Stimulated activated naive B cell treated with anti-CD40 and anti-IgM and Interleukin-4, amounts not matched to agents 10 μg/mL and 1 μg/mL and 100 μg/mL, for 72 hours (primary cell): ENCODE results near the gene CASP3.
"Not testable (repeated sequence)": the region's sequence is repeated elsewhere in the genome, so short reads cannot be mapped to it uniquely, and the experiment has no call there.

ENCODE experiments used
- ATAC-seq, 2 donors: fragments of 150-1000 bp; cut with Tn5 transposase; replicated peaks; 2 replicates each; pipeline ENCODE4 v1.10.0; 2021; ENCODE audit warnings: moderate library complexity in 1 of 2
- DNase-seq: peaks from one replicate; pipeline ENCODE4 v3.0.0; 2021
- H3K27ac Mint-ChIP-seq: one replicate; pipeline ENCODE4 v1.8.0; 2022; ENCODE audit warnings: mild to moderate bottlenecking, mixed read lengths
- H3K27me3 Mint-ChIP-seq, 2 donors: one replicate each; pipeline ENCODE4 v1.8.0; 2022; ENCODE audit warnings: mixed read lengths in 2 of 2
- H3K36me3 Mint-ChIP-seq, 2 donors: one replicate each; pipeline ENCODE4 v1.8.0; 2022; ENCODE audit warnings: mixed read lengths in 2 of 2, mild to moderate bottlenecking in 1 of 2
- H3K4me1 Mint-ChIP-seq, 2 donors: one replicate each; pipeline ENCODE4 v1.8.0; 2022; ENCODE audit warnings: mixed read lengths in 2 of 2, mild to moderate bottlenecking in 1 of 2
- H3K4me3 Mint-ChIP-seq, 2 donors: one replicate each; pipeline ENCODE4 v1.8.0; 2022; ENCODE audit warnings: mild to moderate bottlenecking in 2 of 2, mixed read lengths in 2 of 2, moderate library complexity in 1 of 2
- H3K9me3 Mint-ChIP-seq, 2 donors: one replicate each; pipeline ENCODE4 v1.8.0; 2022; ENCODE audit warnings: mixed read lengths in 2 of 2, mild to moderate bottlenecking in 1 of 2

Gene CASP3

DNA sequence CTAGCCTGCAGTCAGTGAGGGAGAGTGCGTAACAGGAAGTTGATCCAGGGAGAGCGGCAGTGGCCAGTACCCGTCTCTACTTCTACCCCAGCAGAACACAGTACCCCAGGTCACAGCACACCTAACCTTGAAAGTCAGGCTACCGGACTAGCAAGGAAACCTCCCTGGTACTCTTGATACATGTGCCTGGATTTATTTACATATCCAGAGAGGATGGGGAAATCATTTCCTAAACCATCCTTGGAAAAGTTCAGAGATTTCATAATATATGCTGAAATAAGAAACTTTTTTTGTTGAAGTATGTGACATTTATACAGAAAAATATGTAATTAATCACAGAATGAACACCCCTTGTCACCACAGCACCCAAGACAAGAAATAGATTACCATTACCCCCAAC lies 24.8 kb upstream of the CASP3 start:
- H3K36me3 Mint-ChIP-seq: peaks cover 18 to 20% of the 10 kb centered on the region in 2 donors
- no peaks in the 10 kb centered on the region for H3K9me3 Mint-ChIP-seq
- DNase-seq (no peak), ATAC-seq (no peak)
- no peaks in the 10 kb centered on the region for H3K4me1 Mint-ChIP-seq
- no peak overlapping the region for H3K4me3 Mint-ChIP-seq
- no peak overlapping the region for H3K27ac Mint-ChIP-seq
- H3K27me3 Mint-ChIP-seq: no peaks in the 10 kb centered on the region

GRCh38 chr4:184672741-184673140 lies 23.5 kb upstream of the CASP3 start:
- Mint-ChIP-seq H3K9me3 (peaks cover 0 to 3% of the 10 kb centered on the region in 2 donors), H3K27me3 (no peaks in the 10 kb centered on the region), H3K36me3 (peaks cover 29 to 30% of the 10 kb centered on the region in 2 donors), H3K4me1 (peaks cover 9 to 11% of the 10 kb centered on the region in 2 donors), H3K27ac (no peak overlapping the region), H3K4me3 (no peak overlapping the region)
- ATAC-seq (no peak), DNase-seq (no peak)

- H3K9me3 Mint-ChIP-seq: peaks cover 0 to 3% of the 10 kb centered on the region in 2 donors
- H3K4me1 Mint-ChIP-seq: peaks cover 9 to 11% of the 10 kb centered on the region in 2 donors
- ATAC-seq: no peak
- H3K4me3 Mint-ChIP-seq: no peak overlapping the region
- H3K27ac Mint-ChIP-seq: no peak overlapping the region
- no peaks in the 10 kb centered on the region for H3K27me3 Mint-ChIP-seq
- DNase-seq: no peak
- H3K36me3 Mint-ChIP-seq: peaks cover 32 to 37% of the 10 kb centered on the region in 2 donors
Measured at GRCh38 chr4:184671101-184671500, 21.9 kb upstream of the CASP3 start.

DNA sequence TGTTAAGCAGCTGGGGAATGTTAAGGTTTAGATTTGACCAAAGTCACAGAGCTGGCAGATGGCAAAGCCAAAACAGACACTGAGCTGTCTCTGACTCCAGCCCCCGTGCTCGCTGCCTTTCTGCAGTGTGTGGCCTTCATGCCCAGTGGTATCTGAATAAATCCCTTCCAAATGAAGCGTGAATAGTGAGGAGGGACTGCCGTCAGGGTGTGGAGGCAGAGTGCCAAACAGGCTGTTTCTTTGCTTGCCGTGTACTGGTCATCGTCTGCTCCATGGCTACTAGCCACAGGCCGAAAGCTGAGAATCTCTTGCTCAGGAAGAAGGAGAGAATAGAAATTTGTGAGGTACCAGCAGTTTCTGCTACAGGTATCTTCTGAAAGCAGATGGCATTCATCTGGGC lies 20.0 kb upstream of the CASP3 start:
- H3K9me3 Mint-ChIP-seq: peaks cover 0 to 3% of the 10 kb centered on the region in 2 donors

DNA sequence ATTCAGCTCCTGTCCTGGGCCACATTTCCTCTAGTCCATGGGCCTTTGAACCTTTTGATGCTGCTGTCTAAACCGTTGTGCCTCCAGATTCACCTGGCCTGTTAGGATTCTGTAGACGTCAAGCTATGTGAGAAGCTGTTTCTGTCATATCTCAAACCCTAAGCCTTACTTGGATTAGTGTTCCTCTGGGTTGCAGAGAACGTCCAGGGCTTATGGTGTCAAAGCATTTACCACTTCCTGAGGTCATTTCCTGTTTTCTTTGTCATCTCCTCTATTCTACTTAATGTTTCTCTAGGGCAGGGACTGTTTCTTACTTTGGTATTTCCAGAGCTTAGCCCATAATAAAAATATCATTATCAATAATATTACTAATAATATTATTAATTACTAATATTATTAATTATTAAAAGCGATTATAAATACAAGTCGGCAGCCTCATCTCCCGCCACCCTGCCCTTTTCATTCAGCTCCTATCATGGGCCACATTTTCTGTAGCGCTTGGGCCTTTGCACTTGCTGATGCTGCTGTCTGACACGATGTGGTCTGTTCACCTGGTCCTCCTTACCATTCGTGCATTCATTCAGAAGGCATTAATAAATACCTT lies 19.4 kb upstream of the CASP3 start:
- H3K27ac Mint-ChIP-seq: no peak overlapping the region
- peaks cover 29 to 33% of the 10 kb centered on the region in 2 donors for H3K36me3 Mint-ChIP-seq
- DNase-seq (no peak), ATAC-seq (peak; percentile 73 to 76)
- peaks cover 0 to 3% of the 10 kb centered on the region in 2 donors for H3K9me3 Mint-ChIP-seq
- no peak overlapping the region for H3K4me3 Mint-ChIP-seq
- peaks cover 9 to 11% of the 10 kb centered on the region in 2 donors for H3K4me1 Mint-ChIP-seq
- no peaks in the 10 kb centered on the region for H3K27me3 Mint-ChIP-seq

More for the DNA sequence above, 20.0 kb upstream of the CASP3 start:
- no peak for ATAC-seq
- no peaks in the 10 kb centered on the region for H3K27me3 Mint-ChIP-seq
- peaks cover 33 to 39% of the 10 kb centered on the region in 2 donors for H3K36me3 Mint-ChIP-seq
- DNase-seq: no peak
- no peak overlapping the region for H3K27ac Mint-ChIP-seq
- H3K4me3 Mint-ChIP-seq: no peak overlapping the region
- peaks cover 9 to 11% of the 10 kb centered on the region in 2 donors for H3K4me1 Mint-ChIP-seq

- H3K36me3 Mint-ChIP-seq: peaks cover 24 to 33% of the 10 kb centered on the region in 2 donors
- ATAC-seq (no peak), DNase-seq (no peak)
- H3K4me1 Mint-ChIP-seq: peaks cover 9 to 11% of the 10 kb centered on the region in 2 donors
- H3K27ac Mint-ChIP-seq: no peak overlapping the region
- peaks cover 0 to 3% of the 10 kb centered on the region in 2 donors for H3K9me3 Mint-ChIP-seq
- H3K27me3 Mint-ChIP-seq: no peaks in the 10 kb centered on the region
- H3K4me3 Mint-ChIP-seq: no peak overlapping the region
Measured at GRCh38 chr4:184668096-184668495, 18.8 kb upstream of the CASP3 start.

- Mint-ChIP-seq H3K36me3 (peaks cover 20 to 26% of the 10 kb centered on the region in 2 donors), H3K4me3 (no peak overlapping the region), H3K27ac (no peak overlapping the region), H3K4me1 (peaks cover 9 to 11% of the 10 kb centered on the region in 2 donors), H3K27me3 (no peaks in the 10 kb centered on the region), H3K9me3 (peaks cover 0 to 3% of the 10 kb centered on the region in 2 donors)
- DNase-seq (no peak), ATAC-seq (no peak)
Measured at GRCh38 chr4:184666670-184667069, 17.4 kb upstream of the CASP3 start.

GRCh38 chr4:184664445-184665210 lies 15.4 kb upstream of the CASP3 start:
- Mint-ChIP-seq H3K4me1 (peaks cover 9 to 11% of the 10 kb centered on the region in 2 donors), H3K9me3 (peaks cover 0 to 3% of the 10 kb centered on the region in 2 donors), H3K36me3 (peaks cover 25 to 30% of the 10 kb centered on the region in 2 donors), H3K27me3 (no peaks in the 10 kb centered on the region), H3K27ac (no peak overlapping the region), H3K4me3 (no peak overlapping the region)
- DNase-seq: no peak
- no peak for ATAC-seq

DNA sequence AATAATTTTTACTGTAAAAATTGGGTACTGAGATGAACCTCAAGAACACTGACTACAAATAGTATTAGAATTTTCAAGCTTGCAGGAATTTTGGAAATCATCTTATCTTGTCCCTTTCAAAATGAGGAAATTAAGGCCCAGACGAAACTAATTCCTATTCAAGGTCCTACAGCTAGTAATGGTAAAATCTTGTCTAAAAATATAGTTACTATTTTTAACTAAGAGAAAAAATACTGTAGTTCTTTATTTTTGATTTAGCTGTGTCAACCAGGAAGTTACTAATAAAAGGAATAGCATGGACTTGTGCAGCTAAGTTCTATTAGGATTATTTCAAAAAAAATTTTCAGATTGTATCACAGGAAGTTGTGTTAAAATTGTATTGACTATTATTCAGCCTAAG lies 13.0 kb upstream of the CASP3 start:
- H3K9me3 Mint-ChIP-seq: no peaks in the 10 kb centered on the region
- no peak for ATAC-seq
- H3K4me1 Mint-ChIP-seq: peaks cover 0 to 2% of the 10 kb centered on the region in 2 donors

GRCh38 chr4:184660978-184661377 lies 11.7 kb upstream of the CASP3 start:
- H3K36me3 Mint-ChIP-seq: peaks cover 10 to 12% of the 10 kb centered on the region in 2 donors
- H3K27me3 Mint-ChIP-seq: no peaks in the 10 kb centered on the region
- no peak overlapping the region for H3K4me3 Mint-ChIP-seq
- ATAC-seq (no peak), DNase-seq (no peak)
- peaks cover 2 to 14% of the 10 kb centered on the region in 2 donors for H3K4me1 Mint-ChIP-seq
- no peak overlapping the region for H3K27ac Mint-ChIP-seq
- H3K9me3 Mint-ChIP-seq: no peaks in the 10 kb centered on the region

More for the DNA sequence above, 13.0 kb upstream of the CASP3 start:
- H3K27me3 Mint-ChIP-seq: no peaks in the 10 kb centered on the region
- peaks cover 14 to 16% of the 10 kb centered on the region in 2 donors for H3K36me3 Mint-ChIP-seq
- no peak for DNase-seq
- H3K27ac Mint-ChIP-seq: no peak overlapping the region
- H3K4me3 Mint-ChIP-seq: no peak overlapping the region

GRCh38 chr4:184657820-184658219 lies 8.6 kb upstream of the CASP3 start:
- H3K9me3 Mint-ChIP-seq, H3K4me3 Mint-ChIP-seq, H3K27me3 Mint-ChIP-seq, DNase-seq, H3K27ac Mint-ChIP-seq, H3K36me3 Mint-ChIP-seq, ATAC-seq: not testable (repeated sequence)
- peaks cover 2 to 14% of the 10 kb centered on the region in 2 donors for H3K4me1 Mint-ChIP-seq

DNA sequence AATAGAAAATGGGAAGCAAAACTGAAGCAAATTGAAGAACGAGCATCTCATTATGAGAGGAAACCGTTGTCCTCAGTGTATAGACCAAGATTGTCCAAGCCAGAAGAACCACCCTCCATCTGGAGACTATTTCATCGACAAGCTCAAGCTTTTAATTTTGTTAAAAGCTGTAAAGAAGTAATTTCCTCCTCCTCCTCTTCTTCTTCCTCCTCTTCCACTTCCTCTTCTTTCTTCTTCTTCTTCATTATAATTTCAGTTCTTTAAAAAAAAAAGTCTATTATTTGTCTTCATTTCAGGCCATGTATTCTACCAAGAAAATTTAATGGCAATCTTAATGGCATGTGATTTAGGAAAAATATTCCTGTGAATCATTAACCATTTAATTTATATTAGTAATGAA lies 7.9 kb upstream of the CASP3 start:
- Mint-ChIP-seq H3K36me3 (peaks cover 7 to 8% of the 10 kb centered on the region in 2 donors), H3K4me1 (peaks cover 2 to 16% of the 10 kb centered on the region in 2 donors)

GRCh38 chr4:184655889-184656869 lies 6.9 kb upstream of the CASP3 start:
- no peak for DNase-seq
- Mint-ChIP-seq H3K4me1 (peaks cover 6 to 20% of the 10 kb centered on the region in 2 donors), H3K27ac (no peak overlapping the region), H3K9me3 (no peaks in the 10 kb centered on the region), H3K4me3 (no peak overlapping the region), H3K27me3 (no peaks in the 10 kb centered on the region), H3K36me3 (peaks cover 5 to 6% of the 10 kb centered on the region in 2 donors)
- peak in 1 of 2 donors; percentile 46 for ATAC-seq

More for the DNA sequence above, 7.9 kb upstream of the CASP3 start:
- no peaks in the 10 kb centered on the region for H3K9me3 Mint-ChIP-seq
- H3K4me3 Mint-ChIP-seq: no peak overlapping the region
- no peaks in the 10 kb centered on the region for H3K27me3 Mint-ChIP-seq
- no peak overlapping the region for H3K27ac Mint-ChIP-seq
- DNase-seq: no peak
- no peak for ATAC-seq

- H3K4me1 Mint-ChIP-seq: peaks cover 12 to 30% of the 10 kb centered on the region in 2 donors
- DNase-seq (no peak), ATAC-seq (no peak)
Measured at GRCh38 chr4:184653650-184654049, 4.4 kb upstream of the CASP3 start.

More at GRCh38 chr4:184653650-184654049, 4.4 kb upstream of the CASP3 start:
- no peak overlapping the region for H3K27ac Mint-ChIP-seq
- H3K9me3 Mint-ChIP-seq: no peaks in the 10 kb centered on the region
- no peaks in the 10 kb centered on the region for H3K27me3 Mint-ChIP-seq
- H3K36me3 Mint-ChIP-seq: peaks cover 3 to 5% of the 10 kb centered on the region in 2 donors
- H3K4me3 Mint-ChIP-seq: no peak overlapping the region
